Ovary (tissue), 3 donors: Measurements from ENCODE around the gene HNRNPUL1.
A peak's percentile ranks its signal among the peaks of the same experiment; 100 is the strongest.

Experiments
- CTCF ChIP-seq, 3 donors: fragments of 450-650 bp in 2 of 3; fragments of 200-600 bp in 1 of 3; IDR thresholded peaks; one replicate each; pipeline versions ENCODE4 v1.5.1 to v1.8.0; 2016 to 2022; ENCODE audit warnings: antibody characterized with exemption in 3 of 3, mild to moderate bottlenecking in 1 of 3
- EP300 ChIP-seq: sonication (generic); formaldehyde crosslinking; IDR thresholded peaks from one replicate; pipeline ENCODE4 v1.6.1; 2017; ENCODE audit warnings: antibody characterized with exemption
- POLR2A ChIP-seq: fragments of 450-650 bp; IDR thresholded peaks from one replicate; pipeline ENCODE4 v1.6.1; 2017; ENCODE audit warnings: antibody characterized with exemption, mild to moderate bottlenecking, moderate library complexity
- donor health status: DM: no; HTN: no; CAD: no.

DNA sequence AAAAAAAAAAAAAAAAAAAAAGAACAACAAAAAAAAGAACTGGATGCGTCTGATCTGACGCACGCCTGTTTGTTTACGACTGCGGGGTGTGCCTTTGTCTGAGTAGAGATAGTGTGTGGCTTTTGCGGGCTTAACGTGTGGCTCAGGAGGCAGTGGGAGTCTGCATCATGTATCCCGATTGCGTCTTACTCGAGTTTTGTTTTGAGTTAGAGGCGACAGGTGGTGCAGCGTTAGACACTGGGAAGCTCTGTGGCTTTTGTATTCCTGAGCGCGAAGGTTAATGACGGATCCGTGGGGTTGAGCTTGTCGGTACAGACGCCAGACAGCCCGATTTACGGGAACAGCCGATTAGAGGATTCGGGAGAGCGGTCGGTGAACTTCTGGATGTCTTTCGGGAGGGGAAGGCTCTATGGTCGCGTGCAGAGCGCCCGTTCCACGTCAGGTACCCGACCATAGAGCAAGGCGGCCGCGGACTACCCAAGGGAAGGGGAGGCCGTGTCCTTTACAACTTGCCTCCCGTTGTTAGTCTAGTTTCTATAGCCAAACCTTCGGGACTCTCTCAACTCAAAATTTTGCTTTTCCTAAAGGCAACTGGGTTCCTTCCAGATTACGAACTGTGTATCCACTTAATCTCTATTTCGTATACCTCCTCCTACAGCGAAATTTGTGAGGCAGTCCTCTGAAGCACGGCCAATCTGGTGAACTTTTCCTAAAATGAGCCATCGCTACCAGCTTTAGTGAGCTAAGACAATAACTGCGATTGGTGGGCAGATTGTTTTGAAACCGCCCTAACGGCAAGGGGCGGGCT is 926 bp upstream of the HNRNPUL1 start:
- TF ChIP-seq CTCF (IDR thresholded peaks at IDR 0.05) (no peak), POLR2A (peak; percentile 84), EP300 (no peak)
